ENCODE results near the gene SCYGR2.

DNA sequence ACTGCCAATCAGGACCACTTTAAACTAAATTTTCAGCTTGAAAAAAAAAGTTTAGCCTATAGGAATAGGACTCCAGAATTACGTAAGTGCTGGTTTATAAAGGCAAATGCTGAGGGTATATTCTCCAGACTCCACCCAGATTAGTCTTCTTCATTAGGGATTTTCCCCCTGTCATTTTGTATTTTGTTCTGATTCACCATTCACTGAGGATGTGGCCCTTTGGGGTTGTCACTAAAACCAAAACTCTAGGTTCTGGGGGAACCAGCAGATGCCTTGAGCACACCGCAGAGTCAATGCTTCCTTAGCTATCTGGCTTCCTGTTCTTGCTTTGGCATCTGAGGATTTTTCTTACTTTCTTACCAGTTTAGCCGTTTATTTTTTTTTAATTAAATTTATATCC lies 29.1 kb downstream of the SCYGR2 start:
- TF ChIP-seq, protein P1, sequence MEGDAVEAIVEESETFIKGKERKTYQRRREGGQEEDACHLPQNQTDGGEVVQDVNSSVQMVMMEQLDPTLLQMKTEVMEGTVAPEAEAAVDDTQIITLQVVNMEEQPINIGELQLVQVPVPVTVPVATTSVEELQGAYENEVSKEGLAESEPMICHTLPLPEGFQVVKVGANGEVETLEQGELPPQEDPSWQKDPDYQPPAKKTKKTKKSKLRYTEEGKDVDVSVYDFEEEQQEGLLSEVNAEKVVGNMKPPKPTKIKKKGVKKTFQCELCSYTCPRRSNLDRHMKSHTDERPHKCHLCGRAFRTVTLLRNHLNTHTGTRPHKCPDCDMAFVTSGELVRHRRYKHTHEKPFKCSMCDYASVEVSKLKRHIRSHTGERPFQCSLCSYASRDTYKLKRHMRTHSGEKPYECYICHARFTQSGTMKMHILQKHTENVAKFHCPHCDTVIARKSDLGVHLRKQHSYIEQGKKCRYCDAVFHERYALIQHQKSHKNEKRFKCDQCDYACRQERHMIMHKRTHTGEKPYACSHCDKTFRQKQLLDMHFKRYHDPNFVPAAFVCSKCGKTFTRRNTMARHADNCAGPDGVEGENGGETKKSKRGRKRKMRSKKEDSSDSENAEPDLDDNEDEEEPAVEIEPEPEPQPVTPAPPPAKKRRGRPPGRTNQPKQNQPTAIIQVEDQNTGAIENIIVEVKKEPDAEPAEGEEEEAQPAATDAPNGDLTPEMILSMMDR (IDR thresholded peaks at IDR 0.05 in 2 of 3, conservative IDR thresholded peaks at IDR 0.05 in 1 of 3; ENCODE audit: borderline replicate concordance in 1 of 3, insufficient read depth in 1 of 3, low read depth in 2 of 3, low read length in 2 of 3): no peak
- TF ChIP-seq EZH2phosphoT487 (IDR thresholded peaks at IDR 0.05; ENCODE audit: borderline replicate concordance) (no peak), POLR2AphosphoS5 (IDR thresholded peaks at IDR 0.05; ENCODE audit: low read depth, low read length) (no peak), SP1 (IDR thresholded peaks at IDR 0.05; ENCODE audit: low read depth) (no peak), SRF (IDR thresholded peaks at IDR 0.05; ENCODE audit: low read depth) (no peak), POLR2A (IDR thresholded peaks at IDR 0.05; ENCODE audit: borderline replicate concordance, extremely low read depth, insufficient read depth, insufficient read length) (no peak)
